HG02623 (cell line): Measurements from ENCODE around the gene PRPF19.
A peak's percentile ranks its signal among the peaks of the same experiment; 100 is the strongest.

Source experiments
- ATAC-seq: cut with Tn5 transposase; IDR thresholded peaks from one replicate; pipeline ENCODE4 v1.9.1; 2021; ENCODE audit warnings: moderate library complexity; ENCODE audit not compliant: unreplicated experiment

The PRPF19 gene

GRCh38 chr11:60924110-60924905 is 17.9 kb upstream of the PRPF19 start, which contains the start of gene TMEM132A:
Gene TMEM132A, plus strand, starts transcription at chr11:60924460. Its CDS starts 174 bp downstream, at chr11:60924634.
- ATAC-seq: no peak

- no peak for ATAC-seq
These were observed 17.4 kb upstream of the PRPF19 start for GRCh38 chr11:60923800-60924109.

DNA sequence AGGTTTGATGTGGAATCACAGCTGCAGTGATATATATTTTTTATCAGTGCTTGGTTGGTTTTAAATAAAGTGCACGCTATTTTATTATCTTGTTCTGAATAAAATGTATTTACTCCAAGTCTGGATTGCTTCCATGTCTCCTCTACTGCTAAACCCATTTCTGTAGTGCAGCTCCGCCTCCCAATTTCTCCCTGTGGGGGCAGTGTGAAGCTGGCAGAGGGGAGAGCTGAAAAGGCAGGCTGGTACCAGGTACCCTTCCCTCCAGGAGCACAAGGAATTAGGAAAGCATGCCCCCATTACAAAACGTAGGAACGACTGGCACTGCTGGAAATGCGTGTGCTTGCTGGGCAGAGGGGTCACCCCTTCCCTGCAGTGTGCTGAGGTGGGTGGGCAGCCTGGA is 16.9 kb upstream of the PRPF19 start:
- ATAC-seq: no peak

DNA sequence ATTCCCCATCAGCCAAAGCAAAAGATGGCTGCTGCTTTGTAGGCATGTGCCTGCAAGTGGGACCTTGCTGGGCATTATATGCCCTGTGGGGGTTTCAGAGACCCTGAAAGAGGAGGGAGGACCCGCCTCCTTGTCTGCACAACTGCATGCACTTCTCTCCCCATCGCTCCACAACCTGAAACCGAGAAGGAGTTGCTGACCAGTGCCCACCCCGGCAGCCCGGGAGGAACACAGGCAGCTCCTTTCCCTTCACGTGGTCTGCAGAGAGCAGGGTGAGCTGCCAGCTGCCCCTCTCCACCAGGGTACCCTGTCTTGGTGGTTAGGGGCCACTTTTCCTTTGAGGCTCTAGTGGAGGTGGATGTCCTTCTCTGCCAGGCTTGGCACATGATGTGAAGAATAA is 16.5 kb upstream of the PRPF19 start:
- no peak for ATAC-seq

- ATAC-seq: no peak
These were observed 15.5 kb upstream of the PRPF19 start for GRCh38 chr11:60921777-60922335.

DNA sequence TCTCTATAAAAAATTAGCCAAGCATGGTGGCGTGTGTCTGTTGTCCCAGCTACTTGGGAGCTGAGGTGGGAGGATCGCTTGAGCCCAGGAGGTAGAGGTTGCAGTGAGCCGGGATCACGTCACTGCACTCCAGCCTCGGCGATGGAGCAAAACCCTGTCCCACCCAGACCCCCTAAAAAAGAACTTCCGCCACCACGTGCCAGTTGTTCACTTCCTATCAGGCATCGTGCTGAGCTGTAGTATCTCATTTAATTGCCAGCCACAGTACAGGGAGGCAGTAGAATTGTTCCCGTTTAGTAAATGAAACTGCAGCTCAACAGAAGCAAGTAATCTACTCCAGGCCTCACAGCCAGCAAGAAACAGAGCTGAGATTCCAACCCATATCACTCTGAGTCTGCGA is 14.9 kb upstream of the PRPF19 start:
- ATAC-seq: no peak

DNA sequence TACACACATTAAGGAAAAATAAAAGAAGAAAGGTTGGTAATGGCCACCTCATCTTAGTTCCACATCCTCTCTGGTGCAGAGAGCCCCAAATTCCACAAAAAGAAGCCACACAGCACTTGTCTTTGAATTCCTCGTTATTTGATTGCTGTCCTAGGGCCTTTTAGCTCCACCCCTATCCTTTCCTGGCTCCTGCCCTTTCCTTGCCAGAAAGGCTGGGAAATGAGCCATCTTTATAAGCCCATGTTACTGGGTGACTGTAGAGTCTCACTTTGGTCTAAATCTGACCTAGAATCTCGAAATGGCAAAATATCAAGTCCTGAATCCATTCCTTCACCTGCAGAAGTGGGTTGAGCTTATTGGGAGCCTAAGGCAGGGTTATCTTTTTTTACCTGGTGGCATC is 13.6 kb upstream of the PRPF19 start:
- no peak for ATAC-seq

GRCh38 chr11:60919320-60919719 is 12.9 kb upstream of the PRPF19 start:
- ATAC-seq: no peak

- no peak for ATAC-seq
These were observed 12.5 kb upstream of the PRPF19 start for GRCh38 chr11:60918939-60919265.

- no peak for ATAC-seq
These were observed 12.0 kb upstream of the PRPF19 start for GRCh38 chr11:60918251-60918938.

DNA sequence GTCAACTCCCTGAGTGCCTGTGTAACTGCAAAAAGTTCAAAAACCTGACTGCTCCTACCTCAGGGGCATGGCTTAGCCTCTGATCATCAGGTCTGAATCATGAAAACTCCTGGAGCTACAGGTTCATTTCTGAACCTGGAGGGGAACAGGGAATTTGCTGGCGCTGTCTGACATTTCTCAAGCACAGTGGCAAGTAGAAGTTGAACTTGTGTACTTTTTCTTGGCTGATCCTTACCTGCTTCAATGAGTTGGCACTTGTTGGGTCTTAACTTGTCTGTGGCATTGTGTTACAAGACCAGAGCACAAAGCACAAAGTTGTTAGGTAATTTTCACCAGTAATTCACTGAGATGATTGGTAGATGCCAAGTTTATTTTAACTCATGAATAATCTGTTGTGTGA is 10.9 kb upstream of the PRPF19 start:
- ATAC-seq: no peak

DNA sequence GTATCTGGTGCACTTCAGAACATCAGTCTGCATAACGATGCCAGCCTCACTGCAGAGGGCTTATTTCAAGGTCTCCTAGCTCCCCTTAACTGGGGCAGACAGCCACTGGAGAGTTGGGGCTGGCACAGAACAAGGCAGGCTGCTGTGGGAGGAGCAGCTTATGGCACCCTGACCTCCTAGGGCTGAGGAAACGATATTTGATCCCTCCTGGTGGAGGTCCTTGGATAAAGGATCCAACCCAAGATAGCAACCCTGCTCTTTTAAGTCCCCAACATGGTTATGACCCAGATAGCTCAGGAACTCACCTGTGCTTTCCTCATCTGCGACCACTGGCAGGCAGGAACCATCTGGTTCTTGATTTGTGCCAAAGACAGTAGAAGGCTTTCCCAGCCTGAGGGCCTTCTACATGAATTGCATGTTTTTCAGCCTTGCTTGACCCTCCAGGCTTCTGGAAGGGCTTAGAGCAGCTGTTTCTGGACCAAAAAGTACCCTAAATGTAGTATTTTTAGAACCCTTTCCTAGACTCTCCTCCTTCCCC is 10.4 kb upstream of the PRPF19 start:
- no peak for ATAC-seq

- peak; percentile 40 for ATAC-seq
These were observed 9.0 kb upstream of the PRPF19 start for GRCh38 chr11:60915248-60915914.

- peak; percentile 2 for ATAC-seq
These were observed 8.4 kb upstream of the PRPF19 start for GRCh38 chr11:60914633-60915247.

- peak; percentile 38 for ATAC-seq
These were observed 7.6 kb upstream of the PRPF19 start, which contains the start of gene TMEM109 for GRCh38 chr11:60913793-60914632. Gene TMEM109, plus strand, starts transcription at chr11:60914158. Its CDS starts 5,536 bp downstream, at chr11:60919694.

DNA sequence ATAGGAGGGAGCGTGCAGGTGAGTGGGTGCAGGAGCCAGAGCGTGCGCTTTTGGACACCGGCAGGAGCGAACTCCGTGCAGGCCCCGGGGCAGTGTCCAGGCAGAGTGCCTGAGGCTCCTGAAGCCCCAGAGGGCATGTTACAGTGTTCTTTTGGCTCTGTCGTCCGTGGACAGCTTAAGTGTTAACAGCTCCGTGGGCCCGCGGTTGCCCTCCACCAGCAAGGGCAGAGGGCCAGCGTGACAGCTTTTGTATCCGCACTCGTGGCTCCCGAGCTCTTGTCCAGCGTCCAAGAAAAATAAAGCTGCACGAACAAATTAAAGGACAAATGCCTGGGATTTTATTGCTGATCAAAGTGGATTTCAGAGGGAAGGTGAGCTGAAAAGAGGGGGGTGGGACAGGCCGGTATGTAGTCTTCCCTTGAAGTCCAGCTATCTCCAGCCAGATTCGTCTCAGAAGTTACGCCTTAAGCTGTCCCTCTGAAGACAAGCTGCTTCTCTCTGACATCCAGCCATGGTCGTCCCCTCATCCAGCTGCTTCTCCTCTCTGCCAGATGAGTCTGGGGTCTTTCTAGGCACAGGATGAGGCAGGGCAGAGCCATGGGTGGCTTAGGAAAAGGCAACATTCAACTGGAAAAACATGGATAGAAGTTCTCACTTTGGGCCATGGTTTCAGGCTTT is 6.6 kb upstream of the PRPF19 start:
- ATAC-seq: no peak

GRCh38 chr11:60912223-60912850 is 6.0 kb upstream of the PRPF19 start:
- no peak for ATAC-seq

- ATAC-seq: no peak
These were observed 4.5 kb upstream of the PRPF19 start for GRCh38 chr11:60910711-60911380.
